HepG2 (cell line): ENCODE measurements around the gene HOXC10. TPM values are rescaled to one million over a fixed set of nuclear protein-coding genes. Genes with fewer than 3 reads are reported as not detected.

ENCODE experiments used
- ATAC-seq: fragments of 200-7000 bp; cut with Tn5 transposase; 3 replicates; pipeline ENCODE4 v1.9.1; 2020; ENCODE audit warnings: mild to moderate bottlenecking, moderate library complexity
- BruUV-seq: library from RNA; stranded (reverse); fragments of 400-500 nt; replicated peaks from 2 replicates; lab custom pipeline; 2021; lab: Mats Ljungman, UMichigan
- CTCF ChIA-PET: fragments of 300-600 bp; formaldehyde crosslinking; extraction: SDS; loops from one replicate; lab custom pipeline; 2021; ENCODE audit warnings: low total read pairs, inconsistent platforms, low intra/inter-chr PET ratio; lab: Yijun Ruan, JAX
- POLR2A ChIA-PET: fragments of 350-600 bp; sonication (Branson Sonifier 250); formaldehyde crosslinking; loops from one replicate; lab custom pipeline; 2020; ENCODE audit warnings: antibody characterized with exemption, inconsistent platforms; lab: Yijun Ruan, JAX
- DNase-seq: peaks from one replicate; pipeline ENCODE4 v3.0.0-alpha.2; 2015; ENCODE audit warnings: low spot score
- FAIRE-seq: peaks from 3 replicates; lab custom pipeline; 2011; peaks lifted over from hg19 to GRCh38; lab: Jason Lieb, UNC
- H2AFZ ChIP-seq: one replicate; pipeline ENCODE4 v1.6.1; 2011; ENCODE audit warnings: low read length, inconsistent platforms
- H3K27ac ChIP-seq: fragments of 300-600 bp; 3 replicates; pipeline ENCODE4 v1.8.0; 2011; ENCODE audit warnings: mixed run types, mild to moderate bottlenecking, mixed read lengths, low read length, inconsistent platforms; ENCODE audit not compliant: insufficient read depth; ENCODE audit errors: extremely low read length
- H3K27me3 ChIP-seq, 2 experiments: fragments of 200-600 bp in 1 of 2; 2 replicates in 1 of 2; 3 replicates in 1 of 2; pipeline versions ENCODE4 v1.6.0 to v1.8.0; 2011; ENCODE audit warnings: low read length in 2 of 2, mild to moderate bottlenecking in 2 of 2, moderate library complexity in 2 of 2, inconsistent platforms in 1 of 2; ENCODE audit not compliant: insufficient read depth in 2 of 2, control insufficient read depth in 1 of 2
- H3K36me3 ChIP-seq, 2 experiments: fragments of 200-600 bp in 1 of 2; replicated peaks in 1 of 2; 2 replicates in 1 of 2; 3 replicates in 1 of 2; pipeline versions ENCODE4 v1.5.1 to v1.8.0; 2011; ENCODE audit warnings: low read length in 2 of 2, inconsistent platforms in 1 of 2; ENCODE audit not compliant: insufficient read depth in 2 of 2, control insufficient read depth in 1 of 2
- H3K4me1 ChIP-seq: 2 replicates; pipeline ENCODE4 v1.5.1; 2012; ENCODE audit warnings: low read length, inconsistent platforms; ENCODE audit not compliant: insufficient read depth
- H3K4me2 ChIP-seq: 2 replicates; pipeline ENCODE4 v1.6.0; 2011; ENCODE audit warnings: low read depth, low read length, inconsistent platforms
- H3K4me3 ChIP-seq, 3 experiments: fragments of 200-600 bp in 1 of 3; sonication (generic), shearing (Covaris generic) in 1 of 3; replicated peaks in 1 of 3; 2 replicates each; pipeline ENCODE4 v1.5.1; 2011 to 2016; ENCODE audit warnings: low read length in 3 of 3, inconsistent platforms in 2 of 3, low read depth in 2 of 3, mild to moderate bottlenecking in 2 of 3, control low read depth in 1 of 3, mixed read lengths in 1 of 3; ENCODE audit not compliant: insufficient read depth in 1 of 3
- H3K79me2 ChIP-seq: one replicate; pipeline ENCODE4 v1.6.1; 2011; ENCODE audit warnings: low read length, inconsistent platforms; ENCODE audit not compliant: insufficient read depth
- H3K9ac ChIP-seq: 2 replicates; pipeline ENCODE4 v1.6.0; 2011; ENCODE audit warnings: mild to moderate bottlenecking, low read depth, low read length, inconsistent platforms; ENCODE audit not compliant: insufficient read depth
- H3K9me3 ChIP-seq: 2 replicates; pipeline ENCODE4 v1.5.1; 2012; ENCODE audit warnings: mild to moderate bottlenecking, low read length
- H4K20me1 ChIP-seq: 2 replicates; pipeline ENCODE4 v1.6.0; 2011; ENCODE audit warnings: inconsistent platforms, mild to moderate bottlenecking, low read length, moderate library complexity; ENCODE audit not compliant: insufficient read depth
- NFAT5 ChIP-seq: sonication (generic); formaldehyde crosslinking; IDR thresholded peaks from 2 replicates; pipeline ENCODE4 v1.4.0; 2020; ENCODE audit warnings: missing genetic modification reagents
- POLR2AphosphoS5 ChIP-seq: IDR thresholded peaks from 2 replicates; pipeline ENCODE4 v1.6.1; 2012; ENCODE audit warnings: low read depth, low read length
- RCOR2 ChIP-seq: IDR thresholded peaks from 2 replicates; pipeline ENCODE4 v1.6.1; 2016; ENCODE audit warnings: missing biosample characterization, missing genetic modification reagents
- RXRA ChIP-seq: sonication (generic); formaldehyde crosslinking; IDR thresholded peaks from 2 replicates; pipeline ENCODE4 v1.5.1; 2020; ENCODE audit warnings: missing genetic modification reagents
- SP2 ChIP-seq: sonication (generic); formaldehyde crosslinking; IDR thresholded peaks from 2 replicates; pipeline ENCODE4 v1.5.1; 2020; ENCODE audit warnings: mild to moderate bottlenecking, missing genetic modification reagents
- TBX2 ChIP-seq: sonication (generic); formaldehyde crosslinking; IDR thresholded peaks from 2 replicates; pipeline ENCODE4 v1.5.0; 2020; ENCODE audit warnings: missing genetic modification reagents, mild to moderate bottlenecking, borderline replicate concordance
- TMF1 ChIP-seq: sonication (generic); formaldehyde crosslinking; IDR thresholded peaks from 2 replicates; pipeline ENCODE4 v1.8.1; 2022; ENCODE audit warnings: low read depth, missing genetic modification reagents
- ZBTB25 ChIP-seq: IDR thresholded peaks from 2 replicates; pipeline ENCODE4 v1.6.1; 2018; ENCODE audit warnings: missing genetic modification reagents
- ZFP91 ChIP-seq: sonication (generic); formaldehyde crosslinking; IDR thresholded peaks from 2 replicates; pipeline ENCODE4 v1.9.0; 2022; ENCODE audit warnings: missing genetic modification reagents, mild to moderate bottlenecking, borderline replicate concordance
- ZNF326 ChIP-seq: sonication (generic); formaldehyde crosslinking; IDR thresholded peaks from 2 replicates; pipeline ENCODE4 v1.4.0; 2020; ENCODE audit warnings: missing genetic modification reagents, borderline replicate concordance
- ZNF709 ChIP-seq: sonication (generic); formaldehyde crosslinking; IDR thresholded peaks from 2 replicates; pipeline ENCODE4 v1.5.0; 2020; ENCODE audit warnings: mild to moderate bottlenecking, missing genetic modification reagents
- WGBS: methylation state at CpG from one replicate; pipeline ENCODE4 v1.1.6; 2017; ENCODE audit warnings: low lambda C conversion rate; 5-methylcytosine and 5-hydroxymethylcytosine counted together
- in situ Hi-C: cut with HindIII; loops from 2 replicates; pipeline ENCODE4 v1.10.0; 2017; ENCODE audit warnings: low pct_unique_long_range_greater_than_20kb; ENCODE audit not compliant: extremely low pct_ligation_motif_present
- intact Hi-C: fragments of 100-400 bp; cut with micrococcal nuclease; formaldehyde crosslinking; loops from one replicate; pipeline ENCODE4 v1.10.0; 2022; ENCODE audit not compliant: unreplicated experiment
- polyA plus RNA-seq, 8 experiments: library from polyadenylated mRNA; depleted of rRNA in 3 of 8; stranded (reverse) in 7 of 8; unstranded in 1 of 8; fragments of >200 nt; fragmentation: Illumina TruSeq in 4 of 8; extraction: Trizol in 4 of 8; gene quantifications; 2 replicates each; pipeline versions ENCODE4 v1.2.1 to v1.2.3, GENCODE V29; 2011 to 2016; ENCODE audit warnings: low read depth in 4 of 8, missing spikeins in 1 of 8, mixed read lengths in 1 of 8; ENCODE audit not compliant: insufficient read depth in 1 of 8
- total RNA-seq, 5 experiments: library from RNA; depleted of rRNA; stranded (reverse); fragments of >200 nt; fragmentation: Illumina TruSeq; extraction: Trizol; gene quantifications; 2 replicates each; pipeline ENCODE4 v1.2.3, GENCODE V29; 2016; ENCODE audit warnings: low read depth in 1 of 5
- TF ChIP-seq, protein P1 (sequence below): sonication (generic); formaldehyde crosslinking; IDR thresholded peaks from 2 replicates; pipeline ENCODE4 v1.4.0; 2020; ENCODE audit warnings: missing genetic modification reagents
- TF ChIP-seq, protein P2 (sequence below): sonication (generic); formaldehyde crosslinking; IDR thresholded peaks from 2 replicates; pipeline ENCODE4 v1.4.0; 2020; ENCODE audit warnings: missing genetic modification reagents

HOXC10 gene
- total and polyA plus RNA-seq, 2 of the 13 experiments (the other 11 are each of a cell fraction or from before 2014, with no cell fraction given) = not detected

DNA sequence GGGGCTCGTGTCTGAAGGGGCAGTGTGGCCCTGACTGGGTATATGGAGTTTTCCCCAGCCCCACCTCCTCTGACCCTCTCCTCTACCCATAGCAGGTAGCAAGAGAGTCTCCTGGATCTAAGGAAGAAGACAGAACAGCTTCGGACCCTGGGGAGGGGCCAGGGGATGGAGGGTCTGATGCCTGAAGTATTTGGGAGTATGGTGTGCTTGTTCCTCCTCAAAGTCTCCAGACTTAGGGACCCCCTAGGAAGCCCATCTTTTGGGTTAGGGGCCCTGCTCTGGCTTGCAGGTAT, 23.3 kb downstream of the HOXC10 start:
- ChIA-PET POLR2A (interaction anchor here (1.0 kb wide), 1 partner anchor 272 kb away, joined by 3 read pairs; the partner anchor contains the start of genes CBX5 and HNRNPA1), CTCF (interaction anchor here (0.8 kb wide), 1 partner anchor 183 kb away, joined by 3 read pairs; no protein-coding TSS in a partner anchor)
- no peak for FAIRE-seq
- in situ Hi-C loops (no loop called here), intact Hi-C loops (loop anchor here (10.0 kb wide), 1 partner anchor 357 kb away; the partner anchor contains the start of gene GPR84)
- Histone ChIP-seq H4K20me1 (no peaks in the 10 kb centered on the region), H3K4me2 (no peak overlapping the region), H3K79me2 (no peaks in the 10 kb centered on the region), H2AFZ (no peak overlapping the region), H3K9me3 (no peaks in the 10 kb centered on the region), H3K27me3 (peaks cover 28 to 87% of the 10 kb centered on the region in 2 experiments), H3K9ac (no peak overlapping the region), H3K36me3 (no peaks in the 10 kb centered on the region), H3K4me3 (no peak overlapping the region), H3K4me1 (peaks cover 30% of the 10 kb centered on the region), H3K27ac (no peak overlapping the region)
- no TSS peak for BruUV-seq
- DNase-seq = no peak
- no peak for ATAC-seq
- WGBS = 0% methylated on average over 2 of the region's 2 CpGs
- TF ChIP-seq NFAT5 (CRISPR knock-in tag) (no peak), POLR2AphosphoS5 (no peak), RCOR2 (CRISPR knock-in tag) (no peak), ZFP91 (CRISPR knock-in tag) (no peak), ZBTB25 (CRISPR knock-in tag) (no peak), RXRA (CRISPR knock-in tag) (no peak), SP2 (CRISPR knock-in tag) (no peak), ZNF326 (no peak), TMF1 (CRISPR knock-in tag) (no peak), TBX2 (CRISPR knock-in tag) (no peak), ZNF709 (CRISPR knock-in tag) (no peak)
- TF ChIP-seq, protein P1, sequence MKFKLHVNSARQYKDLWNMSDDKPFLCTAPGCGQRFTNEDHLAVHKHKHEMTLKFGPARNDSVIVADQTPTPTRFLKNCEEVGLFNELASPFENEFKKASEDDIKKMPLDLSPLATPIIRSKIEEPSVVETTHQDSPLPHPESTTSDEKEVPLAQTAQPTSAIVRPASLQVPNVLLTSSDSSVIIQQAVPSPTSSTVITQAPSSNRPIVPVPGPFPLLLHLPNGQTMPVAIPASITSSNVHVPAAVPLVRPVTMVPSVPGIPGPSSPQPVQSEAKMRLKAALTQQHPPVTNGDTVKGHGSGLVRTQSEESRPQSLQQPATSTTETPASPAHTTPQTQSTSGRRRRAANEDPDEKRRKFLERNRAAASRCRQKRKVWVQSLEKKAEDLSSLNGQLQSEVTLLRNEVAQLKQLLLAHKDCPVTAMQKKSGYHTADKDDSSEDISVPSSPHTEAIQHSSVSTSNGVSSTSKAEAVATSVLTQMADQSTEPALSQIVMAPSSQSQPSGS (CRISPR knock-in tag) = no peak
- TF ChIP-seq, protein P2, sequence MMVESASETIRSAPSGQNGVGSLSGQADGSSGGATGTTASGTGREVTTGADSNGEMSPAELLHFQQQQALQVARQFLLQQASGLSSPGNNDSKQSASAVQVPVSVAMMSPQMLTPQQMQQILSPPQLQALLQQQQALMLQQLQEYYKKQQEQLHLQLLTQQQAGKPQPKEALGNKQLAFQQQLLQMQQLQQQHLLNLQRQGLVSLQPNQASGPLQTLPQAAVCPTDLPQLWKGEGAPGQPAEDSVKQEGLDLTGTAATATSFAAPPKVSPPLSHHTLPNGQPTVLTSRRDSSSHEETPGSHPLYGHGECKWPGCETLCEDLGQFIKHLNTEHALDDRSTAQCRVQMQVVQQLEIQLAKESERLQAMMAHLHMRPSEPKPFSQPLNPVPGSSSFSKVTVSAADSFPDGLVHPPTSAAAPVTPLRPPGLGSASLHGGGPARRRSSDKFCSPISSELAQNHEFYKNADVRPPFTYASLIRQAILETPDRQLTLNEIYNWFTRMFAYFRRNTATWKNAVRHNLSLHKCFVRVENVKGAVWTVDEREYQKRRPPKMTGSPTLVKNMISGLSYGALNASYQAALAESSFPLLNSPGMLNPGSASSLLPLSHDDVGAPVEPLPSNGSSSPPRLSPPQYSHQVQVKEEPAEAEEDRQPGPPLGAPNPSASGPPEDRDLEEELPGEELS = no peak
